GM18505 (cell line): Measurements from ENCODE around the gene AURKA.
A peak's percentile ranks its signal among the peaks of the same experiment; 100 is the strongest.

Experiments
- ATAC-seq: cut with Tn5 transposase; IDR thresholded peaks from one replicate; pipeline ENCODE4 v1.9.1; 2021; ENCODE audit not compliant: unreplicated experiment
- POLR2A ChIP-seq: IDR thresholded peaks from 4 replicates; pipeline ENCODE4 v1.6.1; 2011; ENCODE audit warnings: borderline replicate concordance; ENCODE audit not compliant: insufficient read depth, insufficient read length; ENCODE audit errors: extremely low read depth

Gene AURKA

GRCh38 chr20:56392132-56392880, at the start of gene AURKA, which contains the start of gene CSTF1:
Gene AURKA (minus strand): TSS chr20:56392215. CDS start chr20:56388197, 4,018 bp downstream.
Gene CSTF1 (plus strand): TSS chr20:56392645. CDS start chr20:56395553, 2,908 bp downstream.
- peak; percentile 95 for ATAC-seq
- TF ChIP-seq POLR2A, result peak; percentile 44

GRCh38 chr20:56440346-56441007, 48.5 kb upstream of the AURKA start:
- ATAC-seq, result peak; percentile 80
- TF ChIP-seq POLR2A, result no peak

GRCh38 chr20:56439771-56440291, 47.8 kb upstream of the AURKA start:
- ATAC-seq, result no peak
- TF ChIP-seq POLR2A, result no peak

- ATAC-seq, result no peak
- TF ChIP-seq POLR2A, result no peak
Measured at GRCh38 chr20:56438284-56438683, 46.3 kb upstream of the AURKA start.

- ATAC-seq, result no peak
- no peak for TF ChIP-seq POLR2A
Measured at GRCh38 chr20:56437196-56437960, 45.4 kb upstream of the AURKA start.

- no peak for TF ChIP-seq POLR2A
- ATAC-seq, result no peak
Measured at GRCh38 chr20:56433880-56434255, 41.9 kb upstream of the AURKA start.

- TF ChIP-seq POLR2A, result no peak
- no peak for ATAC-seq
Measured at GRCh38 chr20:56433221-56433879, 41.3 kb upstream of the AURKA start.

GRCh38 chr20:56431471-56431870, 39.5 kb upstream of the AURKA start:
- ATAC-seq, result no peak
- no peak for TF ChIP-seq POLR2A

- no peak for TF ChIP-seq POLR2A
Measured at GRCh38 chr20:56430957-56431356, 38.9 kb upstream of the AURKA start.

GRCh38 chr20:56430461-56430860, 38.4 kb upstream of the AURKA start:
- no peak for TF ChIP-seq POLR2A
- ATAC-seq, result no peak

More at GRCh38 chr20:56430957-56431356, 38.9 kb upstream of the AURKA start:
- no peak for ATAC-seq

GRCh38 chr20:56429941-56430340, 37.9 kb upstream of the AURKA start:
- TF ChIP-seq POLR2A, result no peak
- ATAC-seq, result no peak

GRCh38 chr20:56429502-56429901, 37.5 kb upstream of the AURKA start:
- ATAC-seq, result no peak
- no peak for TF ChIP-seq POLR2A

GRCh38 chr20:56428881-56429280, 36.9 kb upstream of the AURKA start:
- no peak for ATAC-seq
- no peak for TF ChIP-seq POLR2A

- TF ChIP-seq POLR2A, result no peak
Measured at GRCh38 chr20:56428410-56428809, 36.4 kb upstream of the AURKA start.

GRCh38 chr20:56427797-56428196, 35.8 kb upstream of the AURKA start:
- no peak for TF ChIP-seq POLR2A
- no peak for ATAC-seq

More at GRCh38 chr20:56428410-56428809, 36.4 kb upstream of the AURKA start:
- no peak for ATAC-seq
